SKM-1 (cell line): ENCODE measurements around the gene TBRG1.

ENCODE experiments used
- DNase-seq: peaks from one replicate; lab custom pipeline; 2025; ENCODE audit not compliant: unreplicated experiment; lab: John Stamatoyannopoulos, UW

Gene TBRG1

GRCh38 chr11:124658501-124658900 is 35.8 kb downstream of the TBRG1 start:
- no peak for DNase-seq

GRCh38 chr11:124658986-124659385 is 36.3 kb downstream of the TBRG1 start:
- DNase-seq: no peak

GRCh38 chr11:124661553-124661952 is 38.9 kb downstream of the TBRG1 start:
- no peak for DNase-seq

- no peak for DNase-seq
Observed at GRCh38 chr11:124662106-124662505, 39.4 kb downstream of the TBRG1 start.

GRCh38 chr11:124663861-124664260 is 41.2 kb downstream of the TBRG1 start:
- DNase-seq: no peak

GRCh38 chr11:124667601-124668000 is 44.9 kb downstream of the TBRG1 start:
- DNase-seq: no peak

GRCh38 chr11:124669193-124669592 is 46.5 kb downstream of the TBRG1 start:
- DNase-seq: peak; percentile 63

- DNase-seq: peak; percentile 80
Observed at GRCh38 chr11:124670732-124671131, 48.1 kb downstream of the TBRG1 start.

GRCh38 chr11:124672536-124673215 is 50.0 kb downstream of the TBRG1 start:
- DNase-seq: no peak

GRCh38 chr11:124673333-124674167 is 50.9 kb downstream of the TBRG1 start, which contains the start of the genes SIAE and SPA17:
SIAE (minus strand) TSS chr11:124673739; CDS start chr11:124673708, 31 bp downstream.
SPA17 (plus strand) TSS chr11:124673904; CDS start chr11:124675265, 1,361 bp downstream.
- DNase-seq: peak; percentile 72

- no peak for DNase-seq
Observed at GRCh38 chr11:124674168-124674517, 51.5 kb downstream of the TBRG1 start.

GRCh38 chr11:124674571-124674970 is 51.9 kb downstream of the TBRG1 start:
- DNase-seq: no peak

GRCh38 chr11:124676386-124676785 is 53.7 kb downstream of the TBRG1 start:
- no peak for DNase-seq

GRCh38 chr11:124678416-124678815 is 55.8 kb downstream of the TBRG1 start:
- DNase-seq: no peak

- no peak for DNase-seq
Observed at GRCh38 chr11:124681421-124681820, 58.8 kb downstream of the TBRG1 start.

- DNase-seq: no peak
Observed at GRCh38 chr11:124682443-124682842, 59.8 kb downstream of the TBRG1 start.
